Duodenal mucosa (tissue), 2 donors: ENCODE data around the gene RBP7.
"Not testable (repeated sequence)": the region's sequence is repeated elsewhere in the genome, so short reads cannot be mapped to it uniquely, and the experiment has no call there.

ENCODE experiments used
- H3K27ac ChIP-seq: one replicate; pipeline ENCODE4 v1.7.0; 2013; ENCODE audit warnings: low read depth, low read length
- H3K27me3 ChIP-seq, 2 donors: one replicate each; pipeline ENCODE4 v1.7.0; 2013; ENCODE audit warnings: low read length in 2 of 2, control low read depth in 1 of 2; ENCODE audit not compliant: insufficient read depth in 2 of 2, control insufficient read depth in 1 of 2
- H3K36me3 ChIP-seq, 2 donors: one replicate each; pipeline ENCODE4 v1.7.0; 2013; ENCODE audit warnings: low read length in 2 of 2, control low read depth in 1 of 2; ENCODE audit not compliant: insufficient read depth in 2 of 2, control insufficient read depth in 1 of 2
- H3K4me1 ChIP-seq, 2 donors: one replicate each; pipeline ENCODE4 v1.7.0; 2013; ENCODE audit warnings: low read length in 2 of 2, control low read depth in 1 of 2; ENCODE audit not compliant: insufficient read depth in 2 of 2, control insufficient read depth in 1 of 2
- H3K4me3 ChIP-seq, 2 donors: one replicate each; pipeline ENCODE4 v1.7.0; 2013; ENCODE audit warnings: low read length in 2 of 2, low read depth in 1 of 2
- H3K9ac ChIP-seq, 2 donors: one replicate each; pipeline ENCODE4 v1.7.0; 2013; ENCODE audit warnings: low read length in 2 of 2, low read depth in 1 of 2
- H3K9me3 ChIP-seq, 2 donors: one replicate each; pipeline ENCODE4 v1.7.0; 2013; ENCODE audit warnings: low read length in 2 of 2, control low read depth in 1 of 2; ENCODE audit not compliant: control insufficient read depth in 1 of 2

Gene RBP7

DNA sequence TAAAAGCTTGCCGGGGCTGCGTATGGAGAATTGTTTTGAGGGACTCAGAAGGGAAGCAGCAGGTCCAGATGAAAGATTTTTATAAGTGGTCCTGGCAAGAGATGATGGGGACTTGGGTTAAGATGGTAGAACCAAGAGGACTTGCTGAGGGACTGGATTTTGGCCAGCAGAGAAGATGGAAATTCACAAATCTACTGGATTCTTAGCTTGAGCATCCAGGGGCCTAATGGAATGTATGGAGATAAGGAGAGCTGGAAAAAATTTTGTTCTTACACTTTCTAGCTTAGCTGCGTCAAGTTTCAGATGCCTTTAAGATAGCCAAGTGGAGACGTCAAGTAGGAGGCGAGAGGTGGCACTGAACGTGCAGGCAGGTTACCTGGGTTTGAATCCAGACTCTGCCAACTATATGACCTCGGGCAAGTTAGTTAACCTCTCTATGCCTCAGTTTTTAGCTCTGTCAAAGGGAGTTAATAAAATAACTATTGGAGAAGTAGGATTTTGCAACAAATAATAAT lies 3.4 kb upstream of the RBP7 start:
- Histone ChIP-seq H3K36me3 (no peaks in the 10 kb centered on the region), H3K27ac (no peak overlapping the region), H3K4me3 (no peak overlapping the region), H3K4me1 (peaks cover 0 to 8% of the 10 kb centered on the region in 2 donors), H3K27me3 (peaks cover 7 to 8% of the 10 kb centered on the region in 2 donors), H3K9ac (no peak overlapping the region), H3K9me3 (no peaks in the 10 kb centered on the region)

DNA sequence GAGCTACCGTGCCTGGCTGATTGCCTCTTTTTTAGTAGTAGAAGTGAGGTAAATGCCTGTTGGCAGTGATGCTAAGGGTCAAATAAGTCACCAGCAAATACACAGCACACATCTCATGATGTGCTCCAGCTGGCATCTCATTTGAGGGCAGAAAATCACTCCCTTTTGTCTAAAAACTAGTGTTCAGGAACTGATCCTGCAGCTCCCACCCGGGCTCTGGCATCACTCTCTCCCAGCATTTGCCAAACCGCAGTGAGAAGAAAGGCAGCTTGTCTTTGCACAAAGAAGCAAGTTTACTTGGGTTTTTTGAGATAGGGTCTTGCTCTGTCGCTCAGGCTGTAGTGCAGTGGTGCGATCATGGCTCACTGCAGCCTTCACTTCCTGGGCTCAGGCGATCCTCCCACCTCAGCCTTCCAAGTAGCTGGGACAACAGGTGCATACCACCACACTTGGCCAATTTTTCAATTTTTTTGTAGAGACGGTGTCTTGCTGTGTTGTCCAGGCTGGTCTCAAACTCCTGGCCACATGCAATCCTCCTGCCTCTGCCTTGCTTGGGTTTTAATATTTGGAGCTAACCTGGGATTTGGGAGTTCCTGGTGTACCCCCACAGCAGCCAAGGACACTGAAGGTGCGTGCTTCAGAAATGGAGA lies 4.1 kb downstream of the RBP7 start:
- Histone ChIP-seq H3K4me1 (peaks cover 0 to 8% of the 10 kb centered on the region in 2 donors), H3K9me3 (no peaks in the 10 kb centered on the region), H3K27ac (no peak overlapping the region), H3K9ac (no peak overlapping the region), H3K36me3 (no peaks in the 10 kb centered on the region), H3K4me3 (no peak overlapping the region), H3K27me3 (peaks cover 8 to 11% of the 10 kb centered on the region in 2 donors)

DNA sequence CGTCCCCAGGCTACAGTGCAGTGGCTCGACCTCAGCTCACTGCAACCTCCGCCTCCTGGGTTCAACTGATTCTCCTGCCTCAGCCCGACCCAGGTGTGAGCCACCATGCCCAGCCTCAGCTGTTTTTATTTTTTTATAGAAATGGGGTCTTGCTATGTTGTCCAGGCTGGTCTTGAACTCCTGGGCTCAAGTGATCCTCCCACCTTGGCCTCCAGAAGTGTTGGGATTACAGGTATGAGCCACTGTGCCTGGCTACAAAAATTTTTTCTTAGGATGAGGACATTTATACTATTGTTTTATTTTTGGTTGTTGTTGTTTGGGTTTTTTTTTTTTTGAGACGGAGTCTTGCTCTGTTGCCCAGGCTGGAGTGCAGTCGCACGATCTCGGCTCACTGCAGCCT lies 8.2 kb downstream of the RBP7 start:
- H3K27ac ChIP-seq, H3K4me1 ChIP-seq, H3K36me3 ChIP-seq, H3K9ac ChIP-seq, H3K9me3 ChIP-seq, H3K27me3 ChIP-seq, H3K4me3 ChIP-seq: not testable (repeated sequence)

DNA sequence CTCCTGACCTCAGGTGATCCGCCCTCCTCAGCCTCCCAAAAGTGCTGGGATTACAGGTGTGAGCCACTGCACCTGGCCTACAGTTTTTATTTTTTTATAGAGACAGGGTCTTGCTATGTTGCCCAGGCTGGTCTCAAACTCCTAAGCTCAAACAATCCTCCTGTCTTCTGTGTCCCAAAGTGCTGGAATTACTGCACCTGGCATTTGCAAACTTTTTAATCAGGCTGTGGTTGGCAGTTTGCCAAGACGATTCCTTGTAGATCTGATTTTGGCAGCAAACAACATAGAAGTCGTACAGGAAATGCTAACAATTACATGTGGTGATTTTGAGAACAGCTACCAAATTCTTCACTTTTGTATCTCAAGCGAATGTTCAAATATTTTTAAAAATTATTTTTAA lies 10.1 kb downstream of the RBP7 start:
- H3K27ac ChIP-seq, result no peak overlapping the region
- H3K4me3 ChIP-seq, result no peak overlapping the region
- H3K9ac ChIP-seq, result no peak overlapping the region
- H3K36me3 ChIP-seq, result no peaks in the 10 kb centered on the region
- H3K9me3 ChIP-seq, result no peaks in the 10 kb centered on the region
- H3K27me3 ChIP-seq, result no peaks in the 10 kb centered on the region
- no peaks in the 10 kb centered on the region for H3K4me1 ChIP-seq

DNA sequence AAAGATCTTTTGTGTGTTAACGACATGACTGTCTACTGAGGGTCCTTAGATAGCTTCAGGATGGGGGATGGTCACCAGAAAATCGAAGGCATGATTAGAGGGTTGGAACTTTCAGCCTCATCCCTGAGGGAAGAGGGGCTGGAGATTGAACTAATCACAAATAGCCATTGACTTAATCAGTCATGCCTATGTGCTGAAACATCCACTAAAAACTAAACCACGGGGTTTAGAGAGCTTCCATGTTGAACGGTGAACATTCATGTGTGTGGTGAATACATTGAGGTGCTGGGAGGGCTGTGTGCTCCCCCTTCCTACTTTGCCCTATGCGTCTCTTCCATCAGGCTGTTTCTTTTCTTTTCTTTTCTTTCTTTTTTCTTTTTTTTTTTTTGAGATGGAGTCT lies 17.0 kb downstream of the RBP7 start:
- H3K9ac ChIP-seq, result no peak overlapping the region
- H3K27ac ChIP-seq, result no peak overlapping the region

DNA sequence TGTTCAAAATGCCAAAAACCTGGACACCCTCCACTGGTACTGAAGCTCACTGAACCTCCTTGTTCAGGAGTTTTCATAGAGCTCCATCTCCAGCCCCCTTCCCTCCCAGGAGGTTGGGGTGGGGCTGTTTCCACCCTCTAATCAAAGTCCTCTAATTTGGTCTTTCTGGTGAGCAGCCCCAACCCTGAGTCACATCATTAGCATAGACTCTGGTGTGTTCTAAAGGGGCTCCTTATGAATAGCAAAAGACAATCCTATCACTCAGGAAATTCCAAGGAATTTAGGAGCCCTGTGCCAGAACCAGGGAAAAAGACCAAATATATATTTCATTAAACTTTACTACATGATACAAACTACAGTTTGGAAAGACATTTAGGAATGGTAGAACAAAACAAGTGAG lies 22.5 kb downstream of the RBP7 start:
- H3K27me3 ChIP-seq, result no peaks in the 10 kb centered on the region
- H3K36me3 ChIP-seq, result no peaks in the 10 kb centered on the region
- H3K27ac ChIP-seq, result no peak overlapping the region
- no peak overlapping the region for H3K4me3 ChIP-seq
- H3K9me3 ChIP-seq, result no peaks in the 10 kb centered on the region
- no peaks in the 10 kb centered on the region for H3K4me1 ChIP-seq
- no peak overlapping the region for H3K9ac ChIP-seq

More for the DNA sequence above, 17.0 kb downstream of the RBP7 start:
- no peaks in the 10 kb centered on the region for H3K27me3 ChIP-seq
- H3K9me3 ChIP-seq, result no peaks in the 10 kb centered on the region
- H3K4me3 ChIP-seq, result no peak overlapping the region
- no peaks in the 10 kb centered on the region for H3K36me3 ChIP-seq
- H3K4me1 ChIP-seq, result no peaks in the 10 kb centered on the region

DNA sequence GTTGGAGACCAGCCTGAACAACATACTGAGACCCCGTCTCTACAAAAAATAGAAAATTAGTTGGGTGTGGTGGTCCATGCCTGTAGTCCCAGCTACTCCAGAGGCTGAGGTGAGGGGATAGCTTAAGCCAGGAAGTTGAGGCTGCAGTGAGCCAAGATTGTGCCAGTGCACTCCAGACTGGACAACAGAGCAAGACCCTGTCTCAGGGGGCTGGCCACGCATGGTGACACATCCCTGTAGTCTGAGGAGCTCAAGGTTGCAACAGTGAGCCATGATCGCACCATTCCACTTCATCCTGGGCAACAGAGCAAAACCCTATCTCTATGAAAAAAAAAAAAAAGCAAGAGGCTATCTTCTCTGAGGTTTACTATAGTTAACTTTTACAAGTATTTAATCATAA lies 23.1 kb downstream of the RBP7 start:
- no peaks in the 10 kb centered on the region for H3K27me3 ChIP-seq
- H3K27ac ChIP-seq, result no peak overlapping the region
- no peak overlapping the region for H3K4me3 ChIP-seq
- no peaks in the 10 kb centered on the region for H3K9me3 ChIP-seq
- H3K36me3 ChIP-seq, result no peaks in the 10 kb centered on the region
- H3K9ac ChIP-seq, result no peak overlapping the region
- no peaks in the 10 kb centered on the region for H3K4me1 ChIP-seq

DNA sequence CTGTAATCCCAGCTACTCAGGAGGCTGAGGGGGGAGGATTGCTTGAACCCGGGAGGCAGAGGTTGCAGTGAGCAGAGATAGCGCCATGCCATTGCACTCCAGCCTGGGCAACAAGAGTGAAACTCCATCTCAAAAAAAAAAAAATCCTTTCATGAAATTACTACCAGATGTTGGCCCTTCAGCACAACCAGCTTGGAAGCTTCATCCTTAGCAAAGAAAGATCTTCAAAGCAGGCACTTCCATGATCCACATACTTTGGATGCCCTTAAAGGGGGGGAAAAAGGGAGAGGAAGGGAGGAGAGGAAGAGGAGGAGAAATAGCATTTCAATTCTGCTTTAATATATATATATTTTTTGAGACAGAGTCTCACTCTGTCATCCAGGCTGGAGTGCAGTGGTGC lies 23.6 kb downstream of the RBP7 start:
- not testable (repeated sequence) for H3K9ac ChIP-seq, H3K36me3 ChIP-seq, H3K9me3 ChIP-seq, H3K4me3 ChIP-seq, H3K4me1 ChIP-seq, H3K27me3 ChIP-seq, H3K27ac ChIP-seq

DNA sequence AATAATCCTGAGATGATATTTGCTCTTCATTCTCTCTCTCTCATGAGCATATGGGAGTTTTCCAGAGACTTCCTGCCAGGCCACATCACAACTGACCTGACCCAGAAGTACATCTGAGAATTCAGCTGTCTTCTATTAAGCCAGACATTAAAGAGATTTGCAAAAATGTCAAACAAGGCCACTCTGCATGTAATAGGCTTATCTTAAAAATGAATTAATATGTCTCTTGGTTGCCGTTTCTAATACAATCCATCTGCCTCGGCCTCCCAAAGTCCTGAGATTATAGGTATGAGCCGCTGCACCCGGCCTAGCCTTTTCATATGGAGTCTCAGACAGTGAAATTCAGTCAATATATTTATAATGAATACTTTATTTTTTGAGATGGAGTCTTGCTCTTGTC lies 25.0 kb downstream of the RBP7 start:
- not testable (repeated sequence) for H3K4me3 ChIP-seq, H3K9me3 ChIP-seq, H3K27ac ChIP-seq, H3K4me1 ChIP-seq, H3K27me3 ChIP-seq, H3K36me3 ChIP-seq, H3K9ac ChIP-seq

DNA sequence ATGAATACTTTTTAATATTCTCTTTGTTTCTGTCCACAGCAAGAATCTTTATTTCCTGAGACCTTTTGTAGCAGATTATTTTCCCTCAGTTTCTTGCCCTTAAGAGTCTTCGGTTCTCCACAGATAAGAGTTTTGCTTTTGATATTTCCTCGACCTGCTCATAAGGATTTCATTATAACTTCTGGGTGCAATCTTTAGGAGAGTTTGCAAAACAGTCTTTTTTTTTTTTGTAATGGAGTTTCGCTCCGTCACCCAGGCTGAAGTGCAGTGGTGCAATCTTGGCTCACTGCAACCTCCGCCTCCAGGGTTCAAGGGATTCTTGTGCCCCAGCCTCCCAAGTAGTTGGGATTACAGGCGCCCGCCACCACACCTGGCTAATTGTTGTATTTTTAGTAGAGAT lies 25.6 kb downstream of the RBP7 start:
- H3K4me3 ChIP-seq, result no peak overlapping the region
- no peak overlapping the region for H3K27ac ChIP-seq
- no peaks in the 10 kb centered on the region for H3K4me1 ChIP-seq
- H3K9ac ChIP-seq, result no peak overlapping the region
- H3K27me3 ChIP-seq, result no peaks in the 10 kb centered on the region
- no peaks in the 10 kb centered on the region for H3K36me3 ChIP-seq
- H3K9me3 ChIP-seq, result no peaks in the 10 kb centered on the region

DNA sequence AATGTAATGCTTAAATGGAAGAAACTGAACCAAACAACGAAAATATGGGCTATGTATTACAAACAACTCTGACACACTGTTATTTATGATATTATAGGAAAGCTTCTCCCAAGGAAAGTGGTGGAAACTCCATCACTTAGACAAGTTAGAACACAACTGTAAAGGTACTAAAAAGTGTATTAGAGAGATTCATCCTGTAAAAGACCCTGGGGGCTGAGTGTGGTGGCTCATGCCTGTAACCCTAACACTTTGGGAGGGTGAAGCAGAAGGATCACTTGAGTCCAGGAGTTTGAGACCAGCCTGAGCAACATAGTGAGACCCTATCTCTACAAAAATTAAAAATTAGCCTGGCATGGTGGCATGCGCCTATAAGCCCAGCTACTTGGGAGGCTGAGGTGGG lies 28.3 kb downstream of the RBP7 start:
- Histone ChIP-seq H3K4me3 (no peak overlapping the region), H3K27ac (no peak overlapping the region), H3K9ac (no peak overlapping the region), H3K4me1 (no peaks in the 10 kb centered on the region), H3K36me3 (no peaks in the 10 kb centered on the region), H3K27me3 (no peaks in the 10 kb centered on the region), H3K9me3 (no peaks in the 10 kb centered on the region)
